Sigmoid colon (tissue), 7 donors: ENCODE data around the gene HOXB2. TPM values are rescaled to one million over a fixed set of nuclear protein-coding genes. Genes with fewer than 3 reads are reported as not detected.

Source experiments
- DNase-seq: peaks from one replicate; pipeline ENCODE4 v3.0.0-alpha.2; 2019
- H3K27ac ChIP-seq, 4 donors: fragments of 200-600 bp; sonication (generic); one replicate each; pipeline ENCODE4 v1.5.1; 2016 to 2019; ENCODE audit warnings: mild to moderate bottlenecking in 1 of 4
- H3K27me3 ChIP-seq, 3 donors: fragments of 200-600 bp; sonication (generic); one replicate each; pipeline ENCODE4 v1.5.1; 2019; ENCODE audit warnings: mild to moderate bottlenecking in 1 of 3
- H3K36me3 ChIP-seq, 4 donors: fragments of 200-600 bp; sonication (generic); one replicate each; pipeline ENCODE4 v1.5.1; 2016 to 2019
- H3K4me1 ChIP-seq, 4 donors: fragments of 200-600 bp; sonication (generic); one replicate each; pipeline ENCODE4 v1.5.1; 2017 to 2019
- H3K4me3 ChIP-seq, 4 donors: fragments of 200-600 bp; sonication (generic); one replicate each; pipeline ENCODE4 v1.5.1; 2017 to 2019; ENCODE audit warnings: mild to moderate bottlenecking in 2 of 4, moderate library complexity in 1 of 4
- H3K9me3 ChIP-seq, 4 donors: fragments of 200-600 bp in 3 of 4; sonication (generic) in 3 of 4; one replicate each; pipeline versions ENCODE4 v1.5.1 to v1.6.1; 2013 to 2019
- CTCF ChIP-seq, 4 experiments: fragments of 450-650 bp in 3 of 4; fragments of 200-600 bp in 1 of 4; IDR thresholded peaks; one replicate each; pipeline ENCODE4 v1.5.1; 2016 to 2019; ENCODE audit warnings: antibody characterized with exemption in 4 of 4, mild to moderate bottlenecking in 3 of 4, moderate library complexity in 2 of 4
- EP300 ChIP-seq, 4 donors: sonication (generic); formaldehyde crosslinking; IDR thresholded peaks; one replicate each; pipeline ENCODE4 v1.6.1; 2017; ENCODE audit warnings: antibody characterized with exemption in 4 of 4
- POLR2A ChIP-seq, 2 donors: fragments of 450-650 bp; IDR thresholded peaks; one replicate each; pipeline ENCODE4 v1.6.1; 2016; ENCODE audit warnings: antibody characterized with exemption in 2 of 2, mild to moderate bottlenecking in 2 of 2, moderate library complexity in 2 of 2
- POLR2AphosphoS5 ChIP-seq, 4 donors: sonication (generic); formaldehyde crosslinking; IDR thresholded peaks; one replicate each; pipeline ENCODE4 v1.6.1; 2017; ENCODE audit warnings: antibody characterized with exemption in 4 of 4
- WGBS, 2 donors: extraction: QIAGEN DNeasy Blood & Tissue Kit; methylation state at CpG; one replicate each; pipeline ENCODE4 v1.1.7; 2013; 5-methylcytosine and 5-hydroxymethylcytosine counted together
- intact Hi-C: fragments of 100-400 bp; cut with DNase I; formaldehyde crosslinking; loops from one replicate; pipeline ENCODE4 v1.15.1; 2023
- polyA plus RNA-seq, 3 donors: library from polyadenylated mRNA; stranded (reverse); fragments of 200-250 nt; gene quantifications; one replicate each; pipeline ENCODE4 v1.2.3, GENCODE V29; 2013
- total RNA-seq, 4 donors: library from RNA; depleted of rRNA; stranded (reverse); fragments of >200 nt; gene quantifications; one replicate each; pipeline ENCODE4 v1.1.0, GENCODE V29; 2016
- donor health status: healthy with polysubstance abuse.
- donor health status: Bipolar disorder and iron deficiency.
- donor health status: healthy.

Gene HOXB2
- total and polyA plus RNA-seq, 7 donors: 1.6 to 86.1 (median 44.9) TPM

- peak overlapping the region in 3 of 4 donors; percentile 27 to 39 (median 39) for H3K4me3 ChIP-seq
Observed at GRCh38 chr17:48526608-48527546, 18.0 kb downstream of the HOXB2 start.

GRCh38 chr17:48523010-48523409 is 21.9 kb downstream of the HOXB2 start:
- H3K4me1 ChIP-seq: peaks cover 0 to 34% (median 31%) of the 10 kb centered on the region in 4 donors
- peak overlapping the region in 3 of 4 donors; percentile 56 to 79 (median 65) for H3K27ac ChIP-seq
- TF ChIP-seq POLR2AphosphoS5 (IDR thresholded peaks at IDR 0.05) (no peak), CTCF (IDR thresholded peaks at IDR 0.05) (no peak), POLR2A (IDR thresholded peaks at IDR 0.05) (no peak), EP300 (IDR thresholded peaks at IDR 0.05) (no peak)
- H3K36me3 ChIP-seq: no peaks in the 10 kb centered on the region
- H3K4me3 ChIP-seq: no peak overlapping the region
- intact Hi-C loops: no loop called here
- DNase-seq: no peak
- H3K27me3 ChIP-seq: no peaks in the 10 kb centered on the region
- 74 to 75% methylated on average over 6 of the region's 6 CpGs for WGBS, 2 donors
- no peaks in the 10 kb centered on the region for H3K9me3 ChIP-seq

More at GRCh38 chr17:48526608-48527546, 18.0 kb downstream of the HOXB2 start:
- H3K36me3 ChIP-seq: no peaks in the 10 kb centered on the region
- intact Hi-C loops: no loop called here
- WGBS, 2 donors: 34 to 36% methylated on average over 59 of the region's 59 CpGs
- H3K27ac ChIP-seq: peak overlapping the region in 3 of 4 donors; percentile 16 to 44 (median 39)
- H3K4me1 ChIP-seq: peaks cover 0 to 31% (median 27%) of the 10 kb centered on the region in 4 donors
- no peak for TF ChIP-seq EP300 (IDR thresholded peaks at IDR 0.05)
- TF ChIP-seq CTCF (IDR thresholded peaks at IDR 0.05): no peak
- TF ChIP-seq POLR2AphosphoS5 (IDR thresholded peaks at IDR 0.05): no peak
- TF ChIP-seq POLR2A (IDR thresholded peaks at IDR 0.05): no peak
- no peaks in the 10 kb centered on the region for H3K27me3 ChIP-seq
- DNase-seq: no peak
- no peaks in the 10 kb centered on the region for H3K9me3 ChIP-seq

GRCh38 chr17:48522031-48522653 is 22.8 kb downstream of the HOXB2 start:
- WGBS, 2 donors: 59 to 74% methylated on average over 8 of the region's 8 CpGs
- Histone ChIP-seq H3K27ac (peak overlapping the region in 3 of 4 donors; percentile 56 to 79 (median 65)), H3K4me1 (peaks cover 0 to 30% (median 26%) of the 10 kb centered on the region in 4 donors), H3K4me3 (no peak overlapping the region), H3K36me3 (no peaks in the 10 kb centered on the region), H3K27me3 (no peaks in the 10 kb centered on the region), H3K9me3 (no peaks in the 10 kb centered on the region)
- intact Hi-C loops: no loop called here
- peak in 2 of 4 donors; percentile 32 to 36 for TF ChIP-seq POLR2AphosphoS5 (IDR thresholded peaks at IDR 0.05)
- TF ChIP-seq POLR2A (IDR thresholded peaks at IDR 0.05): no peak
- TF ChIP-seq EP300 (IDR thresholded peaks at IDR 0.05): no peak
- no peak for TF ChIP-seq CTCF (IDR thresholded peaks at IDR 0.05)
- DNase-seq: no peak

GRCh38 chr17:48520631-48521079 is 24.3 kb downstream of the HOXB2 start:
- Histone ChIP-seq H3K4me1 (peaks cover 0 to 25% (median 22%) of the 10 kb centered on the region in 4 donors), H3K27ac (no peak overlapping the region), H3K9me3 (no peaks in the 10 kb centered on the region), H3K27me3 (no peaks in the 10 kb centered on the region), H3K4me3 (no peak overlapping the region), H3K36me3 (no peaks in the 10 kb centered on the region)
- 53 to 87% methylated on average over 1 of the region's 1 CpG for WGBS, 2 donors
- intact Hi-C loops: no loop called here
- no peak for TF ChIP-seq EP300 (IDR thresholded peaks at IDR 0.05)
- no peak for TF ChIP-seq POLR2AphosphoS5 (IDR thresholded peaks at IDR 0.05)
- TF ChIP-seq POLR2A (IDR thresholded peaks at IDR 0.05): no peak
- TF ChIP-seq CTCF (IDR thresholded peaks at IDR 0.05): no peak
- DNase-seq: no peak
